ENCODE measurements around the gene ERCC1.
"Not testable (repeated sequence)": the region's sequence is repeated elsewhere in the genome, so short reads cannot be mapped to it uniquely, and the experiment has no call there.

ERCC1 gene

GRCh38 chr19:45455707-45456499, 32.2 kb upstream of the ERCC1 start:
- FAIRE-seq = peak; percentile 67
- peak; percentile 94 for DNase-seq (ENCODE audit: low spot score)

GRCh38 chr19:45451850-45452387, 28.2 kb upstream of the ERCC1 start:
- FAIRE-seq (no peak), DNase-seq (ENCODE audit: low spot score) (no peak)

- DNase-seq (ENCODE audit: low spot score) (no peak), FAIRE-seq (no peak)
These were observed 27.6 kb upstream of the ERCC1 start for GRCh38 chr19:45451131-45451849.

- DNase-seq (ENCODE audit: low spot score) (no peak), FAIRE-seq (no peak)
These were observed 26.3 kb upstream of the ERCC1 start for GRCh38 chr19:45450012-45450333.

GRCh38 chr19:45448887-45449299, 25.2 kb upstream of the ERCC1 start:
- peak; percentile 18 for DNase-seq (ENCODE audit: low spot score)

GRCh38 chr19:45448425-45448756, 24.7 kb upstream of the ERCC1 start:
- DNase-seq (ENCODE audit: low spot score) (no peak), FAIRE-seq (no peak)

More at GRCh38 chr19:45448887-45449299, 25.2 kb upstream of the ERCC1 start:
- no peak for FAIRE-seq

GRCh38 chr19:45446944-45447343, 23.2 kb upstream of the ERCC1 start:
- FAIRE-seq = no peak
- DNase-seq (ENCODE audit: low spot score) = no peak

GRCh38 chr19:45446295-45446694, 22.6 kb upstream of the ERCC1 start:
- no peak for DNase-seq (ENCODE audit: low spot score)

GRCh38 chr19:45445139-45445538, 21.4 kb upstream of the ERCC1 start:
- FAIRE-seq = no peak
- no peak for DNase-seq (ENCODE audit: low spot score)

More at GRCh38 chr19:45446295-45446694, 22.6 kb upstream of the ERCC1 start:
- FAIRE-seq = no peak

GRCh38 chr19:45444318-45445041, 20.8 kb upstream of the ERCC1 start:
- FAIRE-seq (no peak), DNase-seq (ENCODE audit: low spot score) (peak; percentile 89)

GRCh38 chr19:45443462-45444317, 20.0 kb upstream of the ERCC1 start:
- DNase-seq (ENCODE audit: low spot score) = peak; percentile 95
- no peak for FAIRE-seq

- FAIRE-seq (no peak), DNase-seq (ENCODE audit: low spot score) (no peak)
These were observed 19.2 kb upstream of the ERCC1 start for GRCh38 chr19:45442778-45443461.

- FAIRE-seq (no peak), DNase-seq (ENCODE audit: low spot score) (no peak)
These were observed 18.7 kb upstream of the ERCC1 start for GRCh38 chr19:45442408-45442777.

GRCh38 chr19:45440873-45441654, 17.3 kb upstream of the ERCC1 start:
- DNase-seq (ENCODE audit: low spot score) = peak; percentile 19
- FAIRE-seq = no peak

GRCh38 chr19:45440259-45440638, 16.5 kb upstream of the ERCC1 start:
- DNase-seq (ENCODE audit: low spot score) = no peak
- FAIRE-seq = no peak

GRCh38 chr19:45439569-45440258, 16.0 kb upstream of the ERCC1 start:
- peak; percentile 82 for DNase-seq (ENCODE audit: low spot score)
- no peak for FAIRE-seq

GRCh38 chr19:45439190-45439568, 15.5 kb upstream of the ERCC1 start:
- FAIRE-seq = no peak
- DNase-seq (ENCODE audit: low spot score) = no peak

- DNase-seq (ENCODE audit: low spot score) = no peak
- FAIRE-seq = no peak
These were observed 13.6 kb upstream of the ERCC1 start for GRCh38 chr19:45437328-45437727.

- not testable (repeated sequence) for DNase-seq (ENCODE audit: low spot score); FAIRE-seq
These were observed 8.8 kb upstream of the ERCC1 start for GRCh38 chr19:45432543-45432942.

All from urothelium cell line (cell line).